HG03066 (cell line): ENCODE measurements around the gene LDLRAD2.
A peak's percentile ranks its signal among the peaks of the same experiment; 100 is the strongest.

Experiments
- ATAC-seq: cut with Tn5 transposase; IDR thresholded peaks from one replicate; pipeline ENCODE4 v1.9.1; 2021; ENCODE audit warnings: low read depth; ENCODE audit not compliant: unreplicated experiment

LDLRAD2 gene

GRCh38 chr1:21857840-21858670 is 46.0 kb downstream of the LDLRAD2 start:
- ATAC-seq, result no peak

- no peak for ATAC-seq
Measured at GRCh38 chr1:21859669-21860179, 47.7 kb downstream of the LDLRAD2 start.

- no peak for ATAC-seq
Measured at GRCh38 chr1:21860971-21861370, 48.9 kb downstream of the LDLRAD2 start.

GRCh38 chr1:21861602-21862429 is 49.8 kb downstream of the LDLRAD2 start:
- no peak for ATAC-seq

GRCh38 chr1:21863981-21864380 is 51.9 kb downstream of the LDLRAD2 start:
- no peak for ATAC-seq

- ATAC-seq, result no peak
Measured at GRCh38 chr1:21864730-21865129, 52.7 kb downstream of the LDLRAD2 start.

GRCh38 chr1:21865609-21865942 is 53.5 kb downstream of the LDLRAD2 start:
- no peak for ATAC-seq

GRCh38 chr1:21865943-21866706 is 54.1 kb downstream of the LDLRAD2 start:
- ATAC-seq, result peak; percentile 78

- ATAC-seq, result no peak
Measured at GRCh38 chr1:21866707-21867043, 54.6 kb downstream of the LDLRAD2 start.

GRCh38 chr1:21867451-21867996 is 55.5 kb downstream of the LDLRAD2 start:
- ATAC-seq, result no peak

- no peak for ATAC-seq
Measured at GRCh38 chr1:21868482-21868881, 56.4 kb downstream of the LDLRAD2 start.

GRCh38 chr1:21868941-21869454 is 56.9 kb downstream of the LDLRAD2 start:
- no peak for ATAC-seq

GRCh38 chr1:21869620-21870121 is 57.6 kb downstream of the LDLRAD2 start:
- no peak for ATAC-seq

- no peak for ATAC-seq
Measured at GRCh38 chr1:21870611-21871010, 58.5 kb downstream of the LDLRAD2 start.

GRCh38 chr1:21871943-21872342 is 59.9 kb downstream of the LDLRAD2 start:
- ATAC-seq, result no peak

GRCh38 chr1:21872445-21873079 is 60.5 kb downstream of the LDLRAD2 start:
- no peak for ATAC-seq

- ATAC-seq, result no peak
Measured at GRCh38 chr1:21873174-21873573, 61.1 kb downstream of the LDLRAD2 start.

- ATAC-seq, result no peak
Measured at GRCh38 chr1:21873761-21874160, 61.7 kb downstream of the LDLRAD2 start.

- ATAC-seq, result no peak
Measured at GRCh38 chr1:21874328-21874727, 62.3 kb downstream of the LDLRAD2 start.
